Activated CD4-positive, CD25-positive, alpha-beta regulatory T cell treated with anti-CD3 and anti-CD28 coated beads, Interleukin-2, amount 50 U/mL, for 16 hours (primary cell): Measurements from ENCODE around the gene COMT.
A peak's percentile ranks its signal among the peaks of the same experiment; 100 is the strongest.
"Not testable (repeated sequence)": the region's sequence is repeated elsewhere in the genome, so short reads cannot be mapped to it uniquely, and the experiment has no call there.

Experiments
- DNase-seq: peaks from one replicate; pipeline ENCODE4 v3.0.0-alpha.2; 2020; ENCODE audit warnings: low read depth, low spot score

The COMT gene

GRCh38 chr22:19907902-19908301, 33.7 kb upstream of the COMT start:
- DNase-seq, result not testable (repeated sequence)

GRCh38 chr22:19909350-19910179, 32.0 kb upstream of the COMT start:
- DNase-seq, result peak; percentile 66

GRCh38 chr22:19910180-19910744, 31.3 kb upstream of the COMT start:
- no peak for DNase-seq

GRCh38 chr22:19911540-19912270, 29.9 kb upstream of the COMT start:
- no peak for DNase-seq

- DNase-seq, result no peak
Observed at GRCh38 chr22:19912271-19912999, 29.1 kb upstream of the COMT start.

- no peak for DNase-seq
Observed at GRCh38 chr22:19913337-19913936, 28.1 kb upstream of the COMT start.

- no peak for DNase-seq
Observed at GRCh38 chr22:19914201-19914943, 27.2 kb upstream of the COMT start.

- no peak for DNase-seq
Observed at GRCh38 chr22:19915287-19915954, 26.2 kb upstream of the COMT start.

- no peak for DNase-seq
Observed at GRCh38 chr22:19916006-19916405, 25.6 kb upstream of the COMT start.

- no peak for DNase-seq
Observed at GRCh38 chr22:19916941-19917340, 24.6 kb upstream of the COMT start.

GRCh38 chr22:19917389-19918138, 24.0 kb upstream of the COMT start:
- no peak for DNase-seq

- no peak for DNase-seq
Observed at GRCh38 chr22:19918332-19919106, 23.1 kb upstream of the COMT start.

GRCh38 chr22:19919701-19920363, 21.7 kb upstream of the COMT start:
- DNase-seq, result no peak

- no peak for DNase-seq
Observed at GRCh38 chr22:19921544-19922081, 20.0 kb upstream of the COMT start.

- DNase-seq, result no peak
Observed at GRCh38 chr22:19923914-19924513, 17.6 kb upstream of the COMT start.

GRCh38 chr22:19926028-19926427, 15.5 kb upstream of the COMT start:
- not testable (repeated sequence) for DNase-seq

- DNase-seq, result no peak
Observed at GRCh38 chr22:19927696-19928095, 13.9 kb upstream of the COMT start.

- no peak for DNase-seq
Observed at GRCh38 chr22:19928207-19928606, 13.4 kb upstream of the COMT start.
